Nephron (organoid): ENCODE measurements around the gene CABP5.
"Not testable (repeated sequence)": the region's sequence is repeated elsewhere in the genome, so short reads cannot be mapped to it uniquely, and the experiment has no call there.

ENCODE experiments used
- H3K27ac Mint-ChIP-seq, 3 experiments: 2 replicates each; pipeline ENCODE4 v1.8.0; 2020; ENCODE audit warnings: mixed read lengths in 3 of 3, mild to moderate bottlenecking in 2 of 3, moderate library complexity in 1 of 3
- H3K27me3 Mint-ChIP-seq: 2 replicates; pipeline ENCODE4 v1.8.0; 2021; ENCODE audit warnings: low read depth, mild to moderate bottlenecking, moderate library complexity, mixed read lengths
- H3K36me3 Mint-ChIP-seq: 2 replicates; pipeline ENCODE4 v1.8.0; 2020; ENCODE audit warnings: low read depth, mixed read lengths
- H3K4me1 Mint-ChIP-seq: 2 replicates; pipeline ENCODE4 v1.8.0; 2020; ENCODE audit warnings: mixed read lengths
- H3K4me3 Mint-ChIP-seq, 3 experiments: 2 replicates each; pipeline ENCODE4 v1.8.0; 2020; ENCODE audit warnings: mild to moderate bottlenecking in 3 of 3, mixed read lengths in 3 of 3, moderate library complexity in 2 of 3
- H3K9me3 Mint-ChIP-seq: 2 replicates; pipeline ENCODE4 v1.8.0; 2020; ENCODE audit warnings: mixed read lengths
- CTCF ChIP-seq, 3 experiments: fragments of 200-600 bp; sonication (generic); IDR thresholded peaks; one replicate each; pipeline ENCODE4 v1.5.0; 2021; ENCODE audit warnings: antibody characterized with exemption in 3 of 3; ENCODE audit not compliant: unreplicated experiment in 3 of 3

Gene CABP5

DNA sequence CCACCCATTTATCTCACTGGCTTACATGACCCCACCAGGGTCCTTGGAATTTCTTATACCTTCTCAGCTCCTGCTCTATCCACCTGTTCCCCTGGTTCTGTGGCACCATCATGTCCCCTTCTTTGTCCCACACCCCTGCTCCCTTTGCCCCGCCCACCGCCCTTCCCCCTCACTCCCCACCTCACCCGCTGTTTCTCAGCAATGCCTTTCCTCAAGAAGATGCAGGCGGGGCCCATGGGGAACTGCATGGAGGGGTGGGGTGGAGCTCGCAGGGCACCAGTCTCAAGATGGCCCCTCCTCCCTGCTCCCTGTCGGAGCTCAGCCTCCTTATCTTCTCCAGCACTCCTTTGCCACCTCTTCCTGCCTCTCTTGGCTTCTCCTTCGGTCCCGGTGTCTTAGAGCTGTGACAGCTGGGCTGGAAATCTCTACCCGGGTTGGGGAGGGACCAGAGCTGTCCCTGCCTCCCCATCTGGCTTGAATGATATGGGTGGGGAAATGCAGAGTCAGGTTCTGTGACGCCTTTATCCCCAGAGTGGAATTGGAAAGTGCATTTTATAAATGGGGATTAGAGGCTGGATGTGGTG, at the start of gene CABP5:
TSS of gene CABP5 (minus strand) at position 405 of the 584 bp plus-strand sequence. CDS start at position 248, 157 bp downstream.
- Mint-ChIP-seq H3K27me3 (peaks cover 23% of the 10 kb centered on the region), H3K4me3 (no peak within 1 kb of the TSS), H3K27ac (no peak within 1 kb of the TSS), H3K4me1 (no peaks in the 10 kb centered on the region), H3K36me3 (no peaks in the 10 kb centered on the region), H3K9me3 (peaks cover 24% of the 10 kb centered on the region)
- TF ChIP-seq CTCF (IDR thresholded peaks at IDR 0.05; ENCODE audit: unreplicated experiment in 3 of 3): no peak

DNA sequence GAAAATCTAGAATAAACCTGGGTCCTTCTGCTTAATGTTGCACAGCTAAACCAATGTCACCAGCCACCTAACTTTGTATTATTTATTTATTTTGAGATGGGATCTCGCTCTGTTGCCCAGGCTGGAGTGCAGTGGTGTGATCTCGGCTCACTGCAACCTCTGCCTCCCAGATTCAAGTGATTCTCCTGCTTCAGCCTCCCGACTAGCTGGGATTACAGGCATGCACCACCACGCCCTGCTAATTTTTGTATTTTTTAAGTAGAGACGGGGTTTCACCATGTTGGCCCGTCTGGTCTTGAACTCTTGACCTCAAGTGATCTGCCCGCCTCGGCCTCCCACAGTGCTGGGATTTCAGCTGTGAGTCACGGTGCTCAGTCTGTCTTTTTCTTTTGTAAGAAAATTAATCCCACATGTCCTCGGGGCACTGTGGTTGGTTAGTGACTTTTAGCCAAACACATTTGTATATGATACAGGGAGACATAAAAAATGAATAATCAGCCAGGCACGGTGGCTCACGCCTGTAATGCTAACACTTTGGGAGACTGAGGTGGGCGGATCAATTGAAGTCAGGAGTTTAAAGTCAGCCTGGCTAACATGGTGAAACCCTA, 47.3 kb upstream of the CABP5 start:
- H3K4me1 Mint-ChIP-seq, H3K4me3 Mint-ChIP-seq, H3K36me3 Mint-ChIP-seq, H3K27ac Mint-ChIP-seq: not testable (repeated sequence)
- H3K27me3 Mint-ChIP-seq: peaks cover 16% of the 10 kb centered on the region
- H3K9me3 Mint-ChIP-seq: peaks cover 35% of the 10 kb centered on the region

- Mint-ChIP-seq H3K4me3 (no peak overlapping the region), H3K4me1 (no peaks in the 10 kb centered on the region), H3K9me3 (peaks cover 34% of the 10 kb centered on the region), H3K36me3 (no peaks in the 10 kb centered on the region), H3K27me3 (peaks cover 14% of the 10 kb centered on the region), H3K27ac (no peak overlapping the region)
- no peak for TF ChIP-seq CTCF (IDR thresholded peaks at IDR 0.05; ENCODE audit: unreplicated experiment in 3 of 3)
These were observed 46.5 kb upstream of the CABP5 start for GRCh38 chr19:48090281-48090802.

DNA sequence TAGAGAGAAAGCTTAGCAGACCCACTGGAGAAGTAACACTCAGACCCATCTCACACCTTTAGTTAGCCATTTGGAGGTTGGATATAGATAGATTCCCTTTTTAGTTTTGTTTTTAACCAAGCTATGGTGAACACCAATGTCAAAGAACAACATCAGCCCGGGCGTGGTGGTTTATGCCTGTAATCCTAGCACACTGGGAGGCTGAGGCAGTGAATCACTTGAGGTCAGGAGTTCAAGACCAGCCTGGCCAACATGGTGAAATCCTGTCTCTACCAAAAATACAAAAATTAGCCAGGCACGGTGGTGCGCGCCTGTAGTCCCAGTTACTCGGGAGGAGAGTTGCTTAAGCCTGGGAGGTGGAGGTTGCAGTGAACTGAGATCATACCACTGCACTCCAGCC, 45.1 kb upstream of the CABP5 start:
- not testable (repeated sequence) for H3K27ac Mint-ChIP-seq, H3K4me1 Mint-ChIP-seq, H3K4me3 Mint-ChIP-seq, H3K36me3 Mint-ChIP-seq
- Mint-ChIP-seq H3K27me3 (peaks cover 11% of the 10 kb centered on the region), H3K9me3 (peaks cover 22% of the 10 kb centered on the region)

DNA sequence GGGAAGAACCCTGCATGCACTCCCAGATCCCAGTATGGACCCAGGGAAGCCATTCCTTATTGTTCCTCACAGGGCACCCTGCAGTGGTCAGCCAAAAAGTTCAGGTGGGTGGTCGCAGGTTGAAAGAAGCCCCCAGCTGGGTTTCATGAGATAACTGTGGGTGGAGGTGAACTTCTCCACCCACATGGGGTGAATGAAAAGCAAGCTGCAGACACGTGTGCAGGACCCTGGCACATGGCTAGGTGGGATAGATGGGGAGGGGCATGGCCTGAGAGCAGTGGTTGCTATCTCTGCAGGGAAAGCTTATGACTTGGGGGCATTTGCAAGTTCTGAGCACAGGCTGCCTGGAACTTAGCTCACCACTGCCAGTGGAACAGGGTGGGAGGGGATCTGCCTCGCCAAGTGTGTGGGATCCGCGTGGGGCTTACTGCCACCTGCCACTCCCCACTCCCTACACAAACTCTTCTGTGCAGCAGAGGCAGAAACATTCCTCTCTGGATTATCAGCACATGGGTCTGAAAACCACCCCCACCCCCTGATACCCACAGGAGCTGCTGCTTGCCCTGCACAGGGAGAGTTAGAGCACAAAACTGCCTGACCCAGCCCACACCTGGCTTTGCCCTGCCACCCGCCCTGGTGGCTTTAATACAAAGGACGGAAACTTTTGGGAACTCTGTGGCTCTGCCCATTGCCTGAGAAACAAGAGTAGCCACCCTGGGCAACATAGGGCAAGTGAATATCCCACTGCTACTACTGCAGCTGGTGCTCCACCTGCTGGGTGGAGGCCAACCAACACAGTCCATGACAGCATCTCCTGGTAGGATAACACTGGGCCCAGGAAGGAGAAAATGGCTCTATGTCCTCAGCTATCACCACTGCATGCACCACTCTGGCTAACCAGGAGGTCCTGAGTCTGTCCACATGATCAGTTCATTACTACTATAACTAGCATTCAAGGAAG, 42.3 kb upstream of the CABP5 start:
- Mint-ChIP-seq H3K4me3 (no peak overlapping the region), H3K36me3 (no peaks in the 10 kb centered on the region), H3K27me3 (peaks cover 6% of the 10 kb centered on the region), H3K9me3 (peaks cover 11% of the 10 kb centered on the region), H3K4me1 (no peaks in the 10 kb centered on the region), H3K27ac (no peak overlapping the region)
- TF ChIP-seq CTCF (IDR thresholded peaks at IDR 0.05; ENCODE audit: unreplicated experiment in 3 of 3): no peak

DNA sequence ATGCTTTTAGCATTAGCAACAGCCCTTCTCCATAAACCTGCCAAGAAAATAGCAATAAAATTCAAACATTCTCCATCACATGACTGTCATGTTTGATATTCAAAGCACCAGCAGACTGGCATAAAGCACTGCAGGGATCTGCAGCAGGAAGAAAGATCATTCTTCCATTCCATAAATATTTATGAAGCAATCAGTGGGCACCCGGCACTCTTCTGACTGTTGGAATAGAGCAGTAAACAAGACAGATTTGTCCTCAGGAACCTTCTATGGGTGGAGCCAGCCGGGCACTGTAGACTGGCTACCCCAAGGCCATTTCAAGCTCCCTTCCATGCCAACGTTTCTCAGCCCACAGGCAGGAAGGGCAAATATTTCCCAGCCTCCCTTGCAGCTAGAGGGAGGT, 41.2 kb upstream of the CABP5 start:
- H3K27me3 Mint-ChIP-seq: peaks cover 6% of the 10 kb centered on the region
- peaks cover 10% of the 10 kb centered on the region for H3K9me3 Mint-ChIP-seq
- H3K27ac Mint-ChIP-seq: no peak overlapping the region
- no peaks in the 10 kb centered on the region for H3K36me3 Mint-ChIP-seq
- no peaks in the 10 kb centered on the region for H3K4me1 Mint-ChIP-seq
- TF ChIP-seq CTCF (IDR thresholded peaks at IDR 0.05; ENCODE audit: unreplicated experiment in 3 of 3): no peak
- H3K4me3 Mint-ChIP-seq: no peak overlapping the region
